ENCODE results near the gene OPHN1. TPM values are rescaled to one million over a fixed set of nuclear protein-coding genes. Genes with fewer than 3 reads are reported as not detected.

The OPHN1 gene
- total and polyA plus RNA-seq, 7 donors: 0.92 to 19.4 (median 6.9) TPM

GRCh38 chrX:68454476-68455150 is 21.3 kb upstream of the OPHN1 start:
- H3K36me3 ChIP-seq: no peaks in the 10 kb centered on the region
- no peaks in the 10 kb centered on the region for H3K9me3 ChIP-seq
- no peak overlapping the region for H3K4me3 ChIP-seq
- DNase-seq: no peak
- WGBS, 2 donors: 75 to 87% methylated on average over 8 of the region's 8 CpGs
- no peak overlapping the region for H3K27ac ChIP-seq
- H3K4me1 ChIP-seq: no peaks in the 10 kb centered on the region
- no peaks in the 10 kb centered on the region for H3K27me3 ChIP-seq
- intact Hi-C loops (cut with DNase I): no loop called here
- TF ChIP-seq CTCF (IDR thresholded peaks at IDR 0.05) (no peak), POLR2A (IDR thresholded peaks at IDR 0.05) (no peak), POLR2AphosphoS5 (IDR thresholded peaks at IDR 0.05) (no peak), EP300 (IDR thresholded peaks at IDR 0.05) (no peak)

GRCh38 chrX:68451720-68452119 is 18.4 kb upstream of the OPHN1 start:
- H3K4me3 ChIP-seq: no peak overlapping the region
- TF ChIP-seq EP300 (IDR thresholded peaks at IDR 0.05): no peak
- TF ChIP-seq POLR2A (IDR thresholded peaks at IDR 0.05): no peak
- TF ChIP-seq POLR2AphosphoS5 (IDR thresholded peaks at IDR 0.05): no peak
- TF ChIP-seq CTCF (IDR thresholded peaks at IDR 0.05): no peak

GRCh38 chrX:68443155-68443868 is 10.0 kb upstream of the OPHN1 start:
- Histone ChIP-seq H3K4me3 (no peak overlapping the region), H3K36me3 (no peaks in the 10 kb centered on the region), H3K9me3 (no peaks in the 10 kb centered on the region), H3K27me3 (no peaks in the 10 kb centered on the region), H3K4me1 (peaks cover 0 to 17% (median 14%) of the 10 kb centered on the region in 4 donors), H3K27ac (no peak overlapping the region)
- TF ChIP-seq POLR2AphosphoS5 (IDR thresholded peaks at IDR 0.05) (no peak), CTCF (IDR thresholded peaks at IDR 0.05) (no peak), EP300 (IDR thresholded peaks at IDR 0.05) (no peak), POLR2A (IDR thresholded peaks at IDR 0.05) (no peak)
- DNase-seq: no peak
- intact Hi-C loops (cut with DNase I): no loop called here
- WGBS, 2 donors: 57 to 66% methylated on average over 6 of the region's 6 CpGs

More at GRCh38 chrX:68451720-68452119, 18.4 kb upstream of the OPHN1 start:
- Histone ChIP-seq H3K9me3 (no peaks in the 10 kb centered on the region), H3K36me3 (no peaks in the 10 kb centered on the region), H3K4me1 (no peaks in the 10 kb centered on the region), H3K27ac (no peak overlapping the region), H3K27me3 (no peaks in the 10 kb centered on the region)
- DNase-seq: no peak
- WGBS, 2 donors: 72% methylated on average over 8 of the region's 8 CpGs
- intact Hi-C loops (cut with DNase I): no loop called here

GRCh38 chrX:68440940-68441339 is 7.6 kb upstream of the OPHN1 start:
- Histone ChIP-seq H3K27me3 (no peaks in the 10 kb centered on the region), H3K27ac (peak overlapping the region; percentile 7 to 61 (median 48)), H3K36me3 (no peaks in the 10 kb centered on the region), H3K4me1 (peaks cover 0 to 17% (median 14%) of the 10 kb centered on the region in 4 donors), H3K4me3 (no peak overlapping the region), H3K9me3 (no peaks in the 10 kb centered on the region)
- DNase-seq: peak; percentile 88
- WGBS, 2 donors: 12 to 44% methylated on average over 1 of the region's 1 CpG
- TF ChIP-seq CTCF (IDR thresholded peaks at IDR 0.05): no peak
- no peak for TF ChIP-seq POLR2A (IDR thresholded peaks at IDR 0.05)
- peak in 2 of 4 donors; percentile 20 to 42 for TF ChIP-seq POLR2AphosphoS5 (IDR thresholded peaks at IDR 0.05)
- intact Hi-C loops (cut with DNase I): no loop called here
